ENCODE data around the gene TANC1. TPM values are rescaled to one million over a fixed set of nuclear protein-coding genes. Genes with fewer than 3 reads are reported as not detected.

The TANC1 gene
- 10 to 100 TPM; 51.8 to 58.9 TPM for total RNA-seq

DNA sequence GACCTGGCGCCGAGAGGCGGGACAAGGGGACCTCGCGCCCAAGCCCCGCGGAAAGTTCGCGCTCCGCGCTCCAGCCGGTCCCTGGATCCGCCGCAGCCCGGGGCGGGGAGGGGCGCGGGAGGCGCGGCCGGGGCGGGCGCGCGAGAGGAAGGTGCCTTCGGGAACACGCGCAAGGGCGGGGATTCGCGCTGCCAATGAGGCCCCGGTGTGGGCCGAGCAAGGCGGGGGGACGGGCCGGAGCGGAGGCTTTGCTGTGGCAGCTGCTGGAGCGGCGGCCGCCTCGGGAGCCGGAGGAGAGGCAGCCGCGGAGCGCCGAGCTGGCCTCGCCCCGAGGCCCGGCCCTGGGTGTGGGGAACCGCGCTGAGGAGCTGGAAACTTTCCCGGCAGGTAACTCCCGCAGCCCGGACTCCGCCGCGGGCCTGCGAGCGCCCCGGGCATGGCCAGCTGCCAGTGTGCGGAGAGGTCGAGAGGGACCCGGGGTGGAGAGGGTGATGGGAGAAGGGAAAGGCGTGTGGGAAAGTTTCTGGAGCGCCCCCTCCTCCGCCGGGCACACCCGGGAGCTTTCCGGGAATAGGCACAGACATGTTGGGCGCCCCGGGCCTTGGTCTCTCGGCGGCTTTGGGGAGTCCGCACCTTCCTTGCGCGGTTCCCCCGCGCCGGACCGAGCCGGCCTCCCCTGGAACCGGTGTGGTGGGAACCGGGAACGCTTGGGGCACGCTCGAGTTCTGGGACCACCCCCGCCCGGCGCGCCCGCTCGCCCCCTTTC, at the start of gene TANC1:
Gene TANC1, plus strand, starts transcription at position 245 of the 766 bp plus-strand sequence. CDS start 97,271 bp downstream, outside the sequence.
- Histone ChIP-seq H3K9me3 (no peaks in the 10 kb centered on the region), H3K4me3 (peak within 1 kb of the TSS; percentile 74), H3K27ac (peak within 1 kb of the TSS; percentile 93 to 96), H3K36me3 (no peaks in the 10 kb centered on the region), H3K4me1 (peaks cover 0 to 53% of the 10 kb centered on the region in 2 donors), H3K27me3 (no peaks in the 10 kb centered on the region)
- TF ChIP-seq, protein P1, sequence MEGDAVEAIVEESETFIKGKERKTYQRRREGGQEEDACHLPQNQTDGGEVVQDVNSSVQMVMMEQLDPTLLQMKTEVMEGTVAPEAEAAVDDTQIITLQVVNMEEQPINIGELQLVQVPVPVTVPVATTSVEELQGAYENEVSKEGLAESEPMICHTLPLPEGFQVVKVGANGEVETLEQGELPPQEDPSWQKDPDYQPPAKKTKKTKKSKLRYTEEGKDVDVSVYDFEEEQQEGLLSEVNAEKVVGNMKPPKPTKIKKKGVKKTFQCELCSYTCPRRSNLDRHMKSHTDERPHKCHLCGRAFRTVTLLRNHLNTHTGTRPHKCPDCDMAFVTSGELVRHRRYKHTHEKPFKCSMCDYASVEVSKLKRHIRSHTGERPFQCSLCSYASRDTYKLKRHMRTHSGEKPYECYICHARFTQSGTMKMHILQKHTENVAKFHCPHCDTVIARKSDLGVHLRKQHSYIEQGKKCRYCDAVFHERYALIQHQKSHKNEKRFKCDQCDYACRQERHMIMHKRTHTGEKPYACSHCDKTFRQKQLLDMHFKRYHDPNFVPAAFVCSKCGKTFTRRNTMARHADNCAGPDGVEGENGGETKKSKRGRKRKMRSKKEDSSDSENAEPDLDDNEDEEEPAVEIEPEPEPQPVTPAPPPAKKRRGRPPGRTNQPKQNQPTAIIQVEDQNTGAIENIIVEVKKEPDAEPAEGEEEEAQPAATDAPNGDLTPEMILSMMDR (IDR thresholded peaks at IDR 0.05) = no peak
- DNase-seq (ENCODE audit: low spot score) = peak; percentile 93

DNA sequence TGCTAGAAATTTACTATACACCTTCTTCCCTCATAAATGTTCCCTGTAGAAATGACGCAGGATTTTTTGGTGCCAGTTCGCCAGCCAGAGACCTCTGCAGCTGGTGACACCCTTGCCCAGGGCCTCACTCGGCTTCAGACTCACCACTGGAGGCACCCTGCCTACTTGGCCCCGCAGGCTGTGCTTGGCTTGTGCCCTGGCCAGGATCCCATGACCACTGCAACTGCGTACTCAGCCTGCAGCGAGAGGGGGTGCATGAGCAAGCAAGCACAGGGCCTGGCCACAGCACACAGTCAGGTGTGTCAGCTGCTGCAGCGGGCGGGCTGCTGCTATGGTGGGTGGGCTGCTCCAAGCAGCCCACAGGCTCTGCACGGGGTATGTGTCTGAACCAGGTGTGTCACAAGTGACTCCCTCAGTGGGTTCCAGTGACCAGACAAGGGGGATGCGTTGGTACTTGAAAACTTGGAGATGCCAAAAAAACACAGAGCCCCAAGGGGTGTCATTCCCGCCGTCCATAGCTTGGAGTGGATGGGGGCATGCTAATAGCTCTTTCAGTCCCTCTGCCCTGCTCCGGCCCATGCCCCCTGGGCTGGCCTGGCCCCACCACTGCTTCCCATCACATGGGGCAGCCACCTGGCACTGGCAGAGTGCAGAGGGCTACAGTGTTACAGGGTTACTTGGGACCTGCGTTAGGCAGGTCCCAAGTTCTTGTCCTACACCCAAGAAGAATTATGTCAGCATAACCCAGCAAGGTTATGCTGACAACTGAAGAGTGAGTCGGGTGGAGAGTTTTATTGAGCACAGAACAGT, 46.6 kb upstream of the TANC1 start:
- TF ChIP-seq, protein P1 (IDR thresholded peaks at IDR 0.05) = no peak
- H3K27ac ChIP-seq = no peak overlapping the region
- no peak overlapping the region for H3K4me3 ChIP-seq
- DNase-seq (ENCODE audit: low spot score) = no peak
- no peaks in the 10 kb centered on the region for H3K4me1 ChIP-seq
- no peaks in the 10 kb centered on the region for H3K9me3 ChIP-seq
- H3K27me3 ChIP-seq = no peaks in the 10 kb centered on the region
- no peaks in the 10 kb centered on the region for H3K36me3 ChIP-seq

DNA sequence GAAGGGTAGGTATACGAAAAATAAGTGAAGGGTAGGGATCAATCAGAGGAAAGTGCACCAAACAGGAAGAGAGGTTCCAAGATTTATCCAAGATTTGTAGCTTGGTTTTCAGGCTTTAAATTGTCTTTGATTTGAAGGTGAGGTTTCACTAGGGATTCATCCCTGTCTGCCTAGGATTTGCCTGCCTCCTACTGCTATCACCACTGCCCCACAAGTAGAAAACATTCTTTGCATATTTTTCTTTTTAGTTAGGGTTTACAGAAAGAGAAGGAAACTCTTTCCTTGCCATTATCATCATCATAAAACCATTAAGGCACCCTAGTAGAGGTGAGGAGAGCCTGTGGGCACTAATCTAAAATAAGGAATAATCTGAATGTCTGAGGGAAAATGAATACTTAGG, 45.8 kb upstream of the TANC1 start:
- Histone ChIP-seq H3K4me3 (no peak overlapping the region), H3K36me3 (no peaks in the 10 kb centered on the region), H3K27ac (no peak overlapping the region), H3K4me1 (no peaks in the 10 kb centered on the region), H3K27me3 (no peaks in the 10 kb centered on the region), H3K9me3 (no peaks in the 10 kb centered on the region)
- TF ChIP-seq, protein P1 (IDR thresholded peaks at IDR 0.05) = no peak
- no peak for DNase-seq (ENCODE audit: low spot score)

DNA sequence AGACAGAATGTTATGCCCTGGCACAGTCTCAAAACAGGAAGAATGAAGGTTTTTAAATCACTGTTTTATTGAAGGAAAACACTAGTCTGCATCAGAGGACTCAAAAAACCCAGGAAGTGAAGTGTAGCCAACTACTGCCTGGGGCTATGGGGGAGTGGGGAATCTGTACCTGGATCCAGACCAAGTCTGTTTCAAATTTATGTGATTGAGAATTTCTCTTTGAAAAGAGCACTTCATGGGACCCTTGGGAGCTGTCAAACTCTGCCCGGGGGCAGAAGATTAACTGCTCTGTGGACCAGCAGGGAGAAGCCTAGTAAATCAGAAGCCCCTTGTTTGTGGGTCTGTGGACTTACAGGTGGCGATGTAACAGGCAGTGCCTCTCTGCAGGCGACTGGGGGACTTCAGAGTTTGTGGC, 45.3 kb upstream of the TANC1 start:
- H3K4me3 ChIP-seq = no peak overlapping the region
- TF ChIP-seq, protein P1 (IDR thresholded peaks at IDR 0.05) = no peak
- H3K27ac ChIP-seq = no peak overlapping the region
- no peak for DNase-seq (ENCODE audit: low spot score)
- peaks cover 0 to 1% of the 10 kb centered on the region in 2 donors for H3K9me3 ChIP-seq
- no peaks in the 10 kb centered on the region for H3K27me3 ChIP-seq
- H3K4me1 ChIP-seq = no peaks in the 10 kb centered on the region
- no peaks in the 10 kb centered on the region for H3K36me3 ChIP-seq

DNA sequence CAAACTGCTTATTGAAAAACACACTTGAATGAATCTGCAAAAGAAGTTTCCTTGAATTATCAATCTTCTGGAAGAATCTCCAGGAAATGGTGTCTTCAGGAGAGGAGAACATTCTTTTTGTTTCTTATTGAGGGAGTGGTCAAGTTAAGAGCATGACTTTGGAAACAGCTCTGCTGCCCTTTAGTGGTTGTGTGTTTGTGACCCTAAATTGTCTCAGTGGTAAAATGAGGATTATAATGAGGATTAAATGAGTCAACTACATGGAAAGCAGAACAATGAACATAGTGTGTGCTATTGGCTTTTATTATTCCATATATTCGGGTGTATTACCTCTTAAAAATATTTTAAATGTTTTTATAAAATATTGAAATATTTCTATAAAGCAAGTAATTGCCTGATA, 44.8 kb upstream of the TANC1 start:
- DNase-seq (ENCODE audit: low spot score) = no peak
- Histone ChIP-seq H3K27me3 (no peaks in the 10 kb centered on the region), H3K4me1 (no peaks in the 10 kb centered on the region), H3K27ac (no peak overlapping the region), H3K9me3 (peaks cover 0 to 6% of the 10 kb centered on the region in 2 donors), H3K36me3 (no peaks in the 10 kb centered on the region), H3K4me3 (no peak overlapping the region)
- TF ChIP-seq, protein P1 (IDR thresholded peaks at IDR 0.05) = no peak

Measured in right atrium auricular region (tissue), 2 donors.